Activated CD8-positive, alpha-beta T cell treated with anti-CD3 and anti-CD28 coated beads for 36 hours (primary cell): ENCODE measurements around the gene LILRB3. TPM values are rescaled to one million over a fixed set of nuclear protein-coding genes. Genes with fewer than 3 reads are reported as not detected.
"Not testable (repeated sequence)": the region's sequence is repeated elsewhere in the genome, so short reads cannot be mapped to it uniquely, and the experiment has no call there.

ENCODE experiments used
- ATAC-seq: fragments of 200-7000 bp; cut with Tn5 transposase; one replicate; pipeline ENCODE4 v1.10.0; 2021; ENCODE audit warnings: mild to moderate bottlenecking, moderate library complexity
- CTCF ChIA-PET: fragments of 350-600 bp; sonication (Branson Sonifier 250); formaldehyde crosslinking; loops from one replicate; lab custom pipeline; 2021; ENCODE audit warnings: antibody characterized with exemption; lab: Charles Lee
- POLR2A ChIA-PET: fragments of 350-600 bp; sonication (Branson Sonifier 250); formaldehyde crosslinking; loops from one replicate; lab custom pipeline; 2021; ENCODE audit warnings: antibody characterized with exemption; lab: Charles Lee
- DNase-seq: peaks from one replicate; pipeline ENCODE4 v3.0.0-alpha.2; 2020
- H3K27ac Mint-ChIP-seq: one replicate; pipeline ENCODE4 v1.8.0; 2021; ENCODE audit warnings: mild to moderate bottlenecking, mixed read lengths
- H3K27me3 Mint-ChIP-seq: one replicate; pipeline ENCODE4 v1.8.0; 2021; ENCODE audit warnings: mixed read lengths
- H3K36me3 Mint-ChIP-seq: one replicate; pipeline ENCODE4 v1.8.0; 2021; ENCODE audit warnings: low read depth, mixed read lengths
- H3K4me1 Mint-ChIP-seq: one replicate; pipeline ENCODE4 v1.8.0; 2021; ENCODE audit warnings: low read depth, mixed read lengths
- H3K4me3 Mint-ChIP-seq: one replicate; pipeline ENCODE4 v1.8.0; 2021; ENCODE audit warnings: mild to moderate bottlenecking, moderate library complexity, mixed read lengths
- H3K9me3 Mint-ChIP-seq: one replicate; pipeline ENCODE4 v1.8.0; 2021; ENCODE audit warnings: mixed read lengths
- CTCF ChIP-seq: fragments of 200-600 bp; IDR thresholded peaks from one replicate; pipeline ENCODE4 v1.8.0; 2022; ENCODE audit warnings: antibody characterized with exemption, mild to moderate bottlenecking
- intact Hi-C: fragments of 100-400 bp; cut with micrococcal nuclease; formaldehyde crosslinking; loops from one replicate; pipeline ENCODE4 v1.10.0; 2022
- total RNA-seq, 2 experiments: library from RNA; stranded (reverse); gene quantifications; one replicate each; pipeline ENCODE4 v1.2.3, GENCODE V29; 2021

LILRB3 gene
- total RNA-seq, 2 experiments from 2014 or later = not detected

DNA sequence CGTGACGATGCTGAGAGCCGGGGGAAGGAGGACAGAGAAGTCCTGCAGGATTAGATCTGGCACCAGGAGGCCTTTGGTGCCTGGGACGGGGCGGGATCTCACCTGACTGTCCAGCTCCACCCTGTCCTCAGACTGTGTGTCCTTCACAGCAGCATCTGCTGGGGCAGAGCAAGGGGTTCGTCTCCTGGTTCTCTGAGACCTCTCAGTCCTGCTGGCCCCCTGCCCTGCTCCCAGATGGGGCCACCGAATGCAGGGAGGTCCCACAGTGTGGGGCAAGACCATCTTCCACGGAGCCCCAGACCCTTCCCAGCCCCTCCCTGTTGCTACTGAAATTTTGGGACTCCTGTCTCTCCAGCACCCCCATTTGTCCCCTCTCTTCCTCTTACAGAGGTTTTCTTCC is 4.5 kb downstream of the LILRB3 start:
- Mint-ChIP-seq H3K4me1 (no peaks in the 10 kb centered on the region), H3K9me3 (peaks cover 1% of the 10 kb centered on the region), H3K27me3 (peaks cover 2% of the 10 kb centered on the region), H3K27ac (no peak overlapping the region), H3K36me3 (peaks cover 10% of the 10 kb centered on the region), H3K4me3 (no peak overlapping the region)
- CTCF ChIA-PET = interaction anchor here (2.1 kb wide), 1 partner anchor 48 kb away, joined by 5 read pairs; no protein-coding TSS in a partner anchor
- no peak for DNase-seq
- POLR2A ChIA-PET = interaction anchor here (0.7 kb wide), 1 partner anchor 19 kb away, joined by 3 read pairs; no protein-coding TSS in a partner anchor
- TF ChIP-seq CTCF = no peak
- intact Hi-C loops = no loop called here
- no peak for ATAC-seq

DNA sequence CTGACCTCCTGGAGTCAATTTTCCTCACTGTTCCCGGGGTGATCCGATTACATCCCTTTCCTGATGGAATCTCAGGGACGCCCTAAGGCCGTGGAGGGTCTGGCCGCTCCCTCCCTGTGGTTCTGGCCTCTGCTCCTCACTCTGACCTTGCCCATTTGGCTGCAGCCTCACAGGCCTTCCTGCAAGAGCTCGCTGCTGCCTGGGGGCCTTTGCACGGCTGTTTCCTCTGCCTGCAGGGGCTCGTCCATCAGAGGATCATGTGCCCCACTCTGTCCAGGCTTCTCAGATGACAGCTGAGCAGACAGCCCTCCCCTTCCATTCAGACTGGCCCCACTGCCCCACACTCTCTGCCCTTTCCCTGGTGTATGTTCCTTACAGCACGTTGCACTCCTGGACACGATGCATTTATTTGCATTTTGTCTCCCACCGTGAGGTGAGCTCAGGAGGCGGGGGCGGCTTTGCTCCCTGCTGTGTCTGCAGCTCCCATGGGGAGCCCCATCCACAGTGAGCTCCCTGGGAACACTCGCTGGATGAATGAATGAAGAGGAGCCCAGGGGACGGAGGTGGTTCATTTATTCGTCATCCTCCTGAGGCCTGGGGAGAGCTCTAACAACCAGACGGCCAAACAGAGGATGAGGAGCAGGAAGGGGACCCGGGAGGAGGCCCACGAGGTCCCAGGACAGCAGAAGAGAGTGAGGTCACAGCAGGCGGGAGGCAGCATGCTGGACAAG is 5.1 kb downstream of the LILRB3 start:
- not testable (repeated sequence) for H3K27me3 Mint-ChIP-seq

DNA sequence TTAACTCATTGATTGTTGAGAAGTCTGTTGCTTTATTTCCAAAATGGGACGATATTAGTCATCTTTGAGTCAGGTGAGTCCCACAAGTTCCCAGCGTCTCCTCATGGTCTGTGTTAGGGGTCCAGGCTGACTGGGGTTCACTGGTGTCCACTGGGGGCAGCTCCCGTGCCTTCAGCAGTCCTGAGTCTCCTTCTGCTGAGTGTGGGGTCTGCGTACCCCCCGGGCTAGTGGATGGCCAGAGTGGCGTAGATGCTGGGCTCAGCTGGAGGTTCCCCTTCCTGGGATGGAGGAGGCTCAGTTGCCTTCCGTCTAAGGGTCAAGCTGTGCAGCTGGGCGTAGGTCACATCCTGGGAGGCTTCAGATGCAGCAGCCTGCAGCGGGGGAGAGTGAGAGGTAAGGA is 5.9 kb downstream of the LILRB3 start:
- Mint-ChIP-seq H3K4me1 (no peaks in the 10 kb centered on the region), H3K36me3 (peaks cover 16% of the 10 kb centered on the region), H3K9me3 (peaks cover 1% of the 10 kb centered on the region), H3K4me3 (no peak overlapping the region), H3K27me3 (no peaks in the 10 kb centered on the region), H3K27ac (no peak overlapping the region)
- no peak for ATAC-seq
- no peak for DNase-seq
- intact Hi-C loops = no loop called here
- ChIA-PET CTCF (interaction anchor here (2.1 kb wide), 1 partner anchor 49 kb away, joined by 5 read pairs; no protein-coding TSS in a partner anchor), POLR2A (interaction anchor here (1.2 kb wide), 1 partner anchor 16 kb away, joined by 3 read pairs; the partner anchor contains the start of gene RPS9)
- no peak for TF ChIP-seq CTCF

More for the DNA sequence above, 5.1 kb downstream of the LILRB3 start:
- ATAC-seq, H3K4me3 Mint-ChIP-seq, intact Hi-C loops, DNase-seq, H3K4me1 Mint-ChIP-seq, H3K27ac Mint-ChIP-seq, H3K9me3 Mint-ChIP-seq: not testable (repeated sequence)
- peaks cover 14% of the 10 kb centered on the region for H3K36me3 Mint-ChIP-seq
- CTCF ChIA-PET = interaction anchor here (2.1 kb wide), 1 partner anchor 48 kb away, joined by 5 read pairs; no protein-coding TSS in a partner anchor
- POLR2A ChIA-PET = interaction anchor here (0.7 kb wide), 1 partner anchor 19 kb away, joined by 3 read pairs; no protein-coding TSS in a partner anchor

GRCh38 chr19:54214734-54215133 is 8.1 kb downstream of the LILRB3 start:
- intact Hi-C loops, CTCF ChIA-PET, H3K9me3 Mint-ChIP-seq: not testable (repeated sequence)

DNA sequence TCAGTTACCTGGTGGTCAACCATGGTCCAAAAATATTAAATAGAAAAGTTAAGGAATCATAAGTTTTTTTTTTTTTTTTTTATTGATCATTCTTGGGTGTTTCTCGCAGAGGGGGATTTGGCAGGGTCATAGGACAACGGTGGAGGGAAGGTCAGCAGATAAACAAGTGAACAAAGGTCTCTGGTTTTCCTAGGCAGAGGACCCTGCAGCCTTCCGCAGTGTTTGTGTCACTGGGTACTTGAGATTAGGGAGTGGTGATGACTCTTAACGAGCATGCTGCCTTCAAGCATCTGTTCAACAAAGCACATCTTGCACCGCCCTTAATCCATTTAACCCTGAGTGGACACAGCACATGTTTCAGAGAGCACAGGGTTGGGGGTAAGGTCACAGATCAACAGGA is 8.6 kb downstream of the LILRB3 start:
- H3K27me3 Mint-ChIP-seq, H3K27ac Mint-ChIP-seq, H3K9me3 Mint-ChIP-seq, intact Hi-C loops, CTCF ChIA-PET, POLR2A ChIA-PET, H3K4me3 Mint-ChIP-seq, DNase-seq, ATAC-seq: not testable (repeated sequence)
- Mint-ChIP-seq H3K36me3 (peaks cover 29% of the 10 kb centered on the region), H3K4me1 (peaks cover 22% of the 10 kb centered on the region)

More at GRCh38 chr19:54214734-54215133, 8.1 kb downstream of the LILRB3 start:
- H3K27ac Mint-ChIP-seq, H3K27me3 Mint-ChIP-seq, H3K4me3 Mint-ChIP-seq, ATAC-seq, POLR2A ChIA-PET, DNase-seq: not testable (repeated sequence)
- H3K36me3 Mint-ChIP-seq = peaks cover 29% of the 10 kb centered on the region
- H3K4me1 Mint-ChIP-seq = peaks cover 17% of the 10 kb centered on the region

DNA sequence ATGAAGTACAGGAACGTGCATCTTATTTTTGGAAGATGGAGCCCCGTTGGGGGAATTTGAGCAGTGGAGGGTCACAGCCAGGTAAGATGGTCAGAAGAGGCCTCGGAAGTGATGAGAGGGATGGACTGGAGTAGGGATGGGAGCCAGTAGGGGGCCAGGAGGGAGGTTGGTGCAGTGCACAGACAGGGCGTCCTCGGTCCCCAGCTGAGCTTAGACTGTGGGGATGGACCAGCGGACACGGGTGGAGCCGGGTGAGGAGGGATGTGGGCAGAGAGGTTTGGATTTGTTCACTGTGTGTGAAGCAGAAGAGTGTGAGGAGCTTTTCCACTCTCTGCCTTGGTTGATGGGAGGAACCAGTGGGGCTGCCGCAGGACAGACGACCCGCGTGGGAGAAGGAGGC is 11.6 kb downstream of the LILRB3 start:
- CTCF ChIA-PET = interaction anchor here (0.9 to 1.6 kb wide), 4 partner anchors 13 to 55 kb away, joined by 3 to 6 read pairs (median 4); no protein-coding TSS in a partner anchor
- H3K4me3 Mint-ChIP-seq = no peak overlapping the region
- POLR2A ChIA-PET = interaction anchor here (0.9 to 16.5 kb wide), 3 partner anchors 17 to 1046 kb away, joined by 3 to 419 read pairs (median 4); partner anchors contain the start of genes MBOAT7, RPS9 and TSEN34
- intact Hi-C loops = no loop called here
- H3K4me1 Mint-ChIP-seq = peaks cover 51% of the 10 kb centered on the region
- peaks cover 1% of the 10 kb centered on the region for H3K9me3 Mint-ChIP-seq
- H3K36me3 Mint-ChIP-seq = peaks cover 52% of the 10 kb centered on the region
- H3K27me3 Mint-ChIP-seq = no peaks in the 10 kb centered on the region
- TF ChIP-seq CTCF = no peak
- ATAC-seq = no peak
- H3K27ac Mint-ChIP-seq = peak overlapping the region; percentile 49
- DNase-seq = no peak
